HG02610 (cell line): ENCODE data around the gene LHFPL6.

Experiments used
- ATAC-seq: cut with Tn5 transposase; IDR thresholded peaks from one replicate; pipeline ENCODE4 v1.9.1; 2021; ENCODE audit warnings: mild to moderate bottlenecking, moderate library complexity; ENCODE audit not compliant: unreplicated experiment

LHFPL6 gene

DNA sequence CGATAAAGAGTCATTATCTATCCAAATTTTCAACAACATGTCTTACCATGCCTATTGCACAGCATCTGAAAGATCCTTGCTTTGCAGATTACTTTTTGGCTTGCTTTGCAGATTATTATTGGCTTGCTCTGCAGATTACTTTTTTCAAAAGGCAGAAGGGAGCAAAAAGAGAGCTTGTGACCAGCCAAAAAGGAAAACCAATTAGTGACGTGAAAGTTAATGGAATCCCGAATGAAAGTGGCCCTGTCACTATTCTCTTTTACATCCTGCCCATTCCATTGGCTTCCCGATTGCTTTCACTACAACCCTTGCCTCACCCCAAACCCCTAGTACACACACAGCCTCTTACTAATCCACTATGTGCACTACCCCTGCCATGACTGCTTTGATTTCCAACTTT, 81.3 kb downstream of the LHFPL6 start:
- ATAC-seq: no peak

DNA sequence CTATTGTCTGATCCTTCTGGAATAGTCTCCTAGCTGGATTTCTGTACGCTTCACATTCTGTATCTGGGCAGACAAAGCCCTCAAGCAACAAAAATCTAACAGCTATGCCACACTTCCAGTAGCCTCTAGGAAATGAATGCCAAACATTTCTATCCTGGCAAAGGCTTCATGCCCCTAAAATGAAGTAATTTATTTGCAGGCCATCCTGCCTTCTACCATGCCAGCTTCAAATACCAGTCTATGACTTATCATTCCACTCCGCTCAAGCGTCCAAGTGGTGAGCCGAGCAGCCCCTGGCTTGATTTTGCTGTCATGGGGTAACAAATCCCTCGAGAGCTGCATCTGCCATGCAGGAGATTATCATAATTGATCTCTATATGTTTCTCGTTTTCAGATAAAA, 86.9 kb downstream of the LHFPL6 start:
- no peak for ATAC-seq

GRCh38 chr13:39515224-39515714, 87.7 kb downstream of the LHFPL6 start:
- ATAC-seq: no peak

GRCh38 chr13:39512687-39513086, 90.3 kb downstream of the LHFPL6 start:
- no peak for ATAC-seq

DNA sequence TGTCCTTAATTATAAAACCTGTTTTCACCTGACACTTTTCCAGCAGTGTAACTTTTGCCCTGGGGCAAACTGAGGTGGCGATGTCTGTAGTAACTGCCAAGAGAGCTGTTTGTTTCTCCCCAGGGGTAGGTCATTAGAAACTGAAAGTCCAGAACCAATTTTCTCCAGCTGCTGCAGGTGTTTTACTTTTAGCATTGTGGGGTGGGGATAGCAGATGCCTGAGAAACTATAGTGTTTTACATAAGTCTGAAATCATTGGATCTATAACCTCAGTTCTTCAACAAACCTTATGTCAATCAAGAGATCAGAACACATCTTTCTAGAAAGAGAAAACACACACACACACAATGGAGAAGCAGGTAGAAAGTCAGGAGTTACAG, 92.7 kb downstream of the LHFPL6 start:
- no peak for ATAC-seq

DNA sequence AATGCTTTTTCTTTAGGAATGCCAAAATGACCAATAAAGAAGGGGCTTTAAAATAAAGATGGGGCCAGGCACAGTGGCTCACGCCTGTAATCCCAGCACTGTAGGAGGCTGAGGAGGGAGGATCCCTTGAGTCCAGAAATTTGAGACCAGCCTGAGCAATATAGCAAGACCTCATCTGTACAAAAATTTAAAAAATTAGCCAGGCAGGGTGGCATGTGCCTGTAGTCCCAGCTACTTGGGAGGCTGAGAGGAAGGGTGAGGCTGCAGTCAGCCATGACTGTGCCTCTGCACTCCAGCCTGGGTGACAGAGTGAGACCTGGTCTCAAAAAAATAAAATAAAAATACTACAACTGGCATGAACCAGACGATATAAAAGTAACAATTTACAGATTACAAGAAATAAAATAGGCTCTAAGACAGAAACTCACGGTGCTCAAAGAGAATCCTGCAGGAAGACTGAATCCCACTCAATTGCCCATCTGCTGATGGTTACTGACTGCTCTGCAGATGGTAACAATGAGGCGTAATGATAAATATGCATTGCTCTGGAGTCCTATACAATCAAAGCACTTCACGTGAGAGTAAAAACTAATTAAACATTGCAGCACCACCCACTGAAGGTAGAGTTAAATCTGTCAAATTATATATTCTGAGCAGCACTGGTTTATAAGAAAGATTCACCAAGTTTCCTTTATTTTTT, 93.2 kb downstream of the LHFPL6 start:
- no peak for ATAC-seq

- no peak for ATAC-seq
Observed at GRCh38 chr13:39506559-39507390, 96.2 kb downstream of the LHFPL6 start.

GRCh38 chr13:39505151-39505550, 97.8 kb downstream of the LHFPL6 start:
- no peak for ATAC-seq

- ATAC-seq: no peak
Observed at GRCh38 chr13:39503048-39503447, 99.9 kb downstream of the LHFPL6 start.

DNA sequence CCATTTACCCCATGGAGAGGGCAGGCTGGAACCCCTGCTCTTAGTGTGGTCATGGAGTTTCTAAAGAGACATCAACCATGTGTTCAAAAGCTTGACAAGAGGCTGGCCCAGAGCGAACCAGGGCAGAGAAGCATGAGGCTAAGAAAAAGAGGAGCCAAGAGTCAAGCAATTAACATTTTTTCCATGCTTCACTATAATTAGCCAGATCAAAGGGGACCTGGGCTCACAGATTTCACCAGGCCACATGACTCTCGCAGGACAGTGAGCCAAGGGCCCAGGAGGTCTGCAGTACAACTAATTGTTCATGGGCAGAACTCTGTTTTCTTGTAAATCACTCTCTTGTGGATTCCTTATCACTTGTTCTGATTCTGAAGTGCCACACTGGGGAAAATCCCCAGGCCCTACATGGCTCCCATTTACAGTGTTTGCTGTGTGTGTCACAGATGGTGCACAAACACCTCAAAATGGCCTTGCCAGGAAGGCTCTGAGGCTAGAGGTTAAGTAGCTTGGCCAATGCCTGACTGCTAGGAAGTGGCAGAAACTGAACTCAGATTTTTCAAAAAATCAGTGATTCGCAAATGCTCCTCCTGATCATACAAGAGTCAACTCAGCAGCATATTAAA, 101.2 kb downstream of the LHFPL6 start:
- ATAC-seq: no peak

DNA sequence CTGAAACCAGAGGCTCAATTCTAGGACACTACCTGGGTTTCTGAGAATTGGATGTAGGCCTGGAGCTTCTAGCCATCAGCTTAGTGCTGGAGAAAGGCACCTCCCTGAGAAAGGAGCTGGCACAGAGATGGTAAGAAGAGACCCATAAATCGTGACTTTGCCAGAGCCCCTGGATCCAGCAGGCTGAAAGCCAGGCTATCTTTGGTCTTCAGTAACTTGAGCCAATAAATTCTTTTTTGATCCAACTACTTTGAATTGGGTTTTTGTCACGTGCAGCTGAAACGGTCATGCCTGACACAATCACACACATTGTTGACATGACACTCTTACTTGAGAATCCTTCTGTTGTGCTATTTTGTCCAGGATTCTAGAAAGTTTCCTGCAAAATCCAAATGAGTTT, 103.4 kb downstream of the LHFPL6 start:
- ATAC-seq: no peak

GRCh38 chr13:39498471-39499114, 104.4 kb downstream of the LHFPL6 start:
- no peak for ATAC-seq

DNA sequence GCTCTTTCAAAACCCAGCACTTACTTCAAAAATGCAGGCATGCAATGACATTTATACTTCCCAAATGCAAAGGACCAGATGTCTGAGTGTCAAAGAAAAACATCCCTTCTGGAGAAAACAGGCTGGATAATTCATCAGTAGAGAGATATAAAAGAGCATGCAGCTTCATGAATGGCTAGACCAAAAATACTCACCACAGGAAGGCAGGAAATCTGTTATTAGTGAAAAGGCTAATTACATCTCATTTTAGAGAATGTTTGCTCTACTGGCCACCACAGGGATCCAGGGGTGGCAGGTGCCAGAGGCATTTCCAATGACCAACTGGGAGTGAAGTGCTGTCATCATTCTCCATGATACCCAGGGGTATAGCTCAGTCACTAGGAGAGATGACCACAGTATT, 106.5 kb downstream of the LHFPL6 start:
- no peak for ATAC-seq

GRCh38 chr13:39494633-39495032, 108.4 kb downstream of the LHFPL6 start:
- no peak for ATAC-seq

- no peak for ATAC-seq
Observed at GRCh38 chr13:39494006-39494405, 109.0 kb downstream of the LHFPL6 start.

DNA sequence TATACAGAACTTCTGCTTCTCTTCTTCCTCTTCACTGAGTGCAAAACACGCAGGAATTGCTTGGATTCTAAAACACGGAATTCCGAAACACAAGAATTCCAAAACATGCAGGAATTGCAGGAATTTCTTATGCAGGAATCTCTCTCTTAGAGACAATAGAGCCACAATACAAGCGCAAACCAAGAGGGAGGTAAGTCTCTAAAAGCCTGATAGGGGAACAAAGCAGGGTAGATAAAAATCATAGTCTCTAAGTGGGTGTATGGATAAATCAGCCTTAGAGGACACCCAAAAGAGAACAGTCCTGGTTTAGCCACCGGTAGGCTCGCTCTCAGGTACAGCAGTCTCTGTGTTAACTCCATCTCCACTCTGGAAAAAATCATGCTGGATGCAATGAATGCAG, 112.9 kb downstream of the LHFPL6 start:
- no peak for ATAC-seq

DNA sequence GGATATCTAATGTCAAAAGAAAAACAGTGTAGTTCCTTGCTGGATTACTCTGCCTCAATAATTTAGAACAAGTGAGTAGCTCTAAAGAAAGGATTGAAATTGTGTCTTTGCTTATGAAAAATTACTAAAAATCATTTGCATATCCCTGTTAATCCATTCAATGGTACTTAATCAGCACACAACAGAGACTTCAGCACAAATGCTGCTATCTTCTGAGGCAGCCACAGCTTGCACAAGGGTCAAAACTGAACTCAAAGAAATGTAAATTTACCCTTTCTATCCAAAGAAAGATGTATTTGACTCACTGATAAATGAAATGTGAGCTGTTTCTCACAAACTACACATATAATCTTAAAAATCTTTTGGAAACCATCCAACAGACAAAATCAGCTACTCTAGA, 116.2 kb downstream of the LHFPL6 start:
- ATAC-seq: no peak

- no peak for ATAC-seq
Observed at GRCh38 chr13:39485314-39485700, 117.7 kb downstream of the LHFPL6 start.

DNA sequence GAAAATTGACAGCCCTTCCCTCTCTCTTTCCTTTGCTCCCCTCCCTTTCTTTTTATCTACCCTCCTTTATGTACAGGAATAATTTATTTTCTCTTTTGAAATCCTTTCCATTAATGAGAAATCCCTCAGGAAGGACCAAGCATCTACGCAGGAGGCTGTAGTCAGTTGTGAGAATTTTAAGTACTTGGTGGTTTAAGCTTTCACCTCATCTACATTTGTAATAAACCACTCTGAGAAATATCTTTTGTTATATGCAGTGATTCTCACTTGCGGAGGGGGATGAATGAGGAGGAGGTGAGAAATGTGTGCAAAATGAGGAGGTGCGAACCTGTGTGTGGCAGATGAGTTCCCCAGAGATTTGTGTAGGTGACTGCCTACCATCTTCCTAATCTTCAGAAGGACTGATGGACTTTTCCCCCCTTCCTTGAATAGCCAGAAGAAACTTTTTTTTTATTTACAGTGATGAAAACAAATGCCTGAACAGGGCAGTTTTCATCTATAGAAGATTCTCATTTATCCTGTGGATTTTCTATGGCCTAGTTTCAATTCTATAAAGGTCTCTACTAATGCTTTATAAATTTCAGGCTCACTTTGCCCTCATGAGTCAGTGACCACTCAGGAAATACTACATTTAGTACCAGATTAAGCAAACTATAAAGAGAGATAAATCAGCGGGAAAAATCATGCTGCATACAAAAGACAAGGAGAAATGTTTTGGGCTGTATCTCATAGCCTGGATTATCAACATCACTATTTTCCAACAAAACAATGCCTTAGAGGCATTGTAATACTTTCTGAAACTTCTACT, 118.3 kb downstream of the LHFPL6 start:
- no peak for ATAC-seq

- no peak for ATAC-seq
Observed at GRCh38 chr13:39483326-39483725, 119.7 kb downstream of the LHFPL6 start.

DNA sequence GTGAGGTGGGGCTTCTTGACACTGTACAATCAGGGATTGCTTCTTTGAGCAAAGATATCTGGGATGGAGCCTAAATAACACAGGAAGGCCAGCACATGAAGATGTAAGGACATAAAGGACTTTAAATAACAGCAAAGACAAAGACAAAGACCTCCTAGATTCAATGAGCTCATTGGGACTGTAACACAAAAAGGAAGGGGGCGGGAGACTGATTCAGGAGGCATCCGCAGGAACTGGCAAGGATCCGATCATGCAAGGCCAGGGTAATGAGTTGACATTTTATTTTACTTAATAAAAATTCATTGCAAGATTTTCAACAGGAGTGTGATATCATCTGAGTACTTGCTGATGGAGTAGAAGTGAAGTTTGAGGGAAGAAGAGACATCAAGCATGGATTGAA, 121.5 kb downstream of the LHFPL6 start:
- ATAC-seq: no peak
